ENCODE data around the gene SLC16A5.

SLC16A5 gene

GRCh38 chr17:75081611-75082540 lies 5.9 kb upstream of the SLC16A5 start:
- no peak for FAIRE-seq
- no peak for TF ChIP-seq CTCF (IDR thresholded peaks at IDR 0.05; ENCODE audit: insufficient read depth, missing control alignments)
- no peak for DNase-seq (ENCODE audit: insufficient read length, low spot score)

DNA sequence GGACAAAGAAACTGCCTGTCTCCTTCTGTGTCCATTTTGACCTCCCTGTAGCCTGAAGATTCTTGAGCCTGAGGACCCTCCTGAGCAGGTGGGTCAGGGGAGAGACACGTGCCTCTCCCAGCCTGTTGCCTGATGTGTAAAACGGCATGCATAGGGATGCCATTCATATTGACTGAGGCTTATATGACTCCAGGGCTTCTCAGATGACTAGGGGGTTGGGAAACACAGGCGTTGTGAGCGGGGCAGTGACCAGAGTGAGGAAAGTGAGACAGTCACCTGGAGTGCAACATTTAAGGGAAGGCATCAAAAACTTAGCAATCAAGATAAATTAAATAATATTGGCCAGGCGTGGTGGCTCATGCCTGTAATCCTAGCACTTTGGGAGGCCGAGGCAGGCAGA lies 5.1 kb upstream of the SLC16A5 start:
- DNase-seq (ENCODE audit: insufficient read length, low spot score) = no peak
- TF ChIP-seq CTCF (IDR thresholded peaks at IDR 0.05; ENCODE audit: insufficient read depth, missing control alignments) = no peak
- FAIRE-seq = no peak

GRCh38 chr17:75084039-75084660 lies 3.6 kb upstream of the SLC16A5 start:
- DNase-seq (ENCODE audit: insufficient read length, low spot score) (no peak), FAIRE-seq (no peak)
- TF ChIP-seq CTCF (IDR thresholded peaks at IDR 0.05; ENCODE audit: insufficient read depth, missing control alignments) = no peak

DNA sequence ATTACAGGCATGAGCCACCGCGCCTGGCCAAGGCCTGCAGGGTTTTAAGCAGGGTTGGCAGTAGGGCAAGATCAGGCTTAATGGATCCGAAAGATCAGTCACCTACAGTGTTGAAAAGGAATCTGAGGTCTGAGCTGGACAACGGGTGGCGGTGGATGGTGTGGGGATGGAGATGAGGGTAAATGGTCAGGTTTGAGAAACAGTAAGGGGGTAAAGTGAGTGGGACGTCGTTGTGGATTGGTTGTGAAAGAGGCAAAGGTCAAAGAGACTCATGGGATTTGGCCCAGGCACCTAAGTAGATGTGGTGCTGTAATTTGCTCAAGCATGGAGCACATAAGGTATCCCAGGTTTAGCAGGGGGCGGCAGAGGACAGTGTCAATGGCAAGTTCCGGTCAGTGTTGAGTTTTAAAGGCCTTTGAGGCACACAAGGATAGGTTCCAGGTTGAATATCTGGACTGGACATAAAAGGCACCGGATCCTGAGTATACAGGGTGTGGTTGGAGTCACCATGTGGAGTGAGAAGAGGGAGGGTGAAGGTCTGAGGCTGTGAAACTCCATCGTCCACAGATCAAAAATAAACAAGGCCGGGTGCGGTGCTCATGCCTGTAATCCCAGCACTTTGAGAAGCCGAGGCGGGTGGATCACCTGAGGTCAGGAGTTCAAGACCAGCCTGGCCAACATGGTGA lies 1.1 kb upstream of the SLC16A5 start:
- no peak for FAIRE-seq
- no peak for TF ChIP-seq CTCF (IDR thresholded peaks at IDR 0.05; ENCODE audit: insufficient read depth, missing control alignments)
- no peak for DNase-seq (ENCODE audit: insufficient read length, low spot score)

GRCh38 chr17:75087182-75087557 lies 584 bp upstream of the SLC16A5 start:
- no peak for TF ChIP-seq CTCF (IDR thresholded peaks at IDR 0.05; ENCODE audit: insufficient read depth, missing control alignments)

GRCh38 chr17:75088465-75089417 lies 987 bp downstream of the SLC16A5 start:
- no peak for TF ChIP-seq CTCF (IDR thresholded peaks at IDR 0.05; ENCODE audit: insufficient read depth, missing control alignments)
- no peak for DNase-seq (ENCODE audit: insufficient read length, low spot score)
- no peak for FAIRE-seq

More at GRCh38 chr17:75087182-75087557, 584 bp upstream of the SLC16A5 start:
- FAIRE-seq = no peak
- DNase-seq (ENCODE audit: insufficient read length, low spot score) = no peak

Data from D721Med (cell line).